ENCODE results near the gene RYR2. TPM values are rescaled to one million over a fixed set of nuclear protein-coding genes. Genes with fewer than 3 reads are reported as not detected.

RYR2 gene
- total RNA-seq, 1 donor from 2014 or later: not detected

- DNase-seq (ENCODE audit: low read depth): no peak
- H3K27me3 ChIP-seq (ENCODE audit: control insufficient read depth, insufficient read depth, low read length): no peaks in the 10 kb centered on the region
Measured at GRCh38 chr1:237732657-237733056, 690.7 kb downstream of the RYR2 start.

GRCh38 chr1:237736372-237737029 lies 694.5 kb downstream of the RYR2 start:
- DNase-seq (ENCODE audit: low read depth): no peak
- TF ChIP-seq CTCF (IDR thresholded peaks at IDR 0.05; ENCODE audit: insufficient read depth, low read length, poor library complexity, severe bottlenecking): peak; percentile 46

More at GRCh38 chr1:237732657-237733056, 690.7 kb downstream of the RYR2 start:
- H3K36me3 ChIP-seq (ENCODE audit: control insufficient read depth, insufficient read depth, low read length): no peaks in the 10 kb centered on the region
- no peak for TF ChIP-seq CTCF (IDR thresholded peaks at IDR 0.05; ENCODE audit: insufficient read depth, low read length, poor library complexity, severe bottlenecking)
- H3K4me3 ChIP-seq (ENCODE audit: low read depth, low read length): no peak overlapping the region

GRCh38 chr1:237737448-237737847 lies 695.5 kb downstream of the RYR2 start:
- Histone ChIP-seq H3K4me3 (ENCODE audit: low read depth, low read length) (no peak overlapping the region), H3K36me3 (ENCODE audit: control insufficient read depth, insufficient read depth, low read length) (no peaks in the 10 kb centered on the region), H3K27me3 (ENCODE audit: control insufficient read depth, insufficient read depth, low read length) (no peaks in the 10 kb centered on the region)
- DNase-seq (ENCODE audit: low read depth): no peak
- TF ChIP-seq CTCF (IDR thresholded peaks at IDR 0.05; ENCODE audit: insufficient read depth, low read length, poor library complexity, severe bottlenecking): no peak

More at GRCh38 chr1:237736372-237737029, 694.5 kb downstream of the RYR2 start:
- Histone ChIP-seq H3K36me3 (ENCODE audit: control insufficient read depth, insufficient read depth, low read length) (no peaks in the 10 kb centered on the region), H3K27me3 (ENCODE audit: control insufficient read depth, insufficient read depth, low read length) (no peaks in the 10 kb centered on the region), H3K4me3 (ENCODE audit: low read depth, low read length) (no peak overlapping the region)

GRCh38 chr1:237737938-237738610 lies 696.1 kb downstream of the RYR2 start:
- no peak overlapping the region for H3K4me3 ChIP-seq (ENCODE audit: low read depth, low read length)
- no peak for DNase-seq (ENCODE audit: low read depth)
- no peak for TF ChIP-seq CTCF (IDR thresholded peaks at IDR 0.05; ENCODE audit: insufficient read depth, low read length, poor library complexity, severe bottlenecking)
- no peaks in the 10 kb centered on the region for H3K36me3 ChIP-seq (ENCODE audit: control insufficient read depth, insufficient read depth, low read length)
- H3K27me3 ChIP-seq (ENCODE audit: control insufficient read depth, insufficient read depth, low read length): no peaks in the 10 kb centered on the region

- DNase-seq (ENCODE audit: low read depth): peak; percentile 49
- Histone ChIP-seq H3K4me3 (ENCODE audit: low read depth, low read length) (no peak overlapping the region), H3K36me3 (ENCODE audit: control insufficient read depth, insufficient read depth, low read length) (no peaks in the 10 kb centered on the region), H3K27me3 (ENCODE audit: control insufficient read depth, insufficient read depth, low read length) (no peaks in the 10 kb centered on the region)
- no peak for TF ChIP-seq CTCF (IDR thresholded peaks at IDR 0.05; ENCODE audit: insufficient read depth, low read length, poor library complexity, severe bottlenecking)
Measured at GRCh38 chr1:237740846-237741245, 698.9 kb downstream of the RYR2 start.
